BLaER1 (cell line): Measurements from ENCODE around the gene MTHFD1L.

Experiments
- H3K27ac ChIP-seq: shearing (Covaris generic); formaldehyde crosslinking; 2 replicates; pipeline ENCODE4 v1.8.1; 2022
- H3K27me3 ChIP-seq: shearing (Covaris generic); formaldehyde crosslinking; 2 replicates; pipeline ENCODE4 v1.8.1; 2022
- H3K36me3 ChIP-seq: shearing (Covaris generic); formaldehyde crosslinking; 2 replicates; pipeline ENCODE4 v1.8.1; 2022
- H3K4me1 ChIP-seq: shearing (Covaris generic); formaldehyde crosslinking; 2 replicates; pipeline ENCODE4 v1.8.1; 2022
- H3K4me2 ChIP-seq: shearing (Covaris generic); formaldehyde crosslinking; 2 replicates; pipeline ENCODE4 v1.8.1; 2022
- H3K4me3 ChIP-seq: shearing (Covaris generic); formaldehyde crosslinking; 2 replicates; pipeline ENCODE4 v1.8.1; 2022
- H3K9ac ChIP-seq: shearing (Covaris generic); formaldehyde crosslinking; 2 replicates; pipeline ENCODE4 v1.8.1; 2022
- H3K9me3 ChIP-seq: shearing (Covaris generic); formaldehyde crosslinking; 2 replicates; pipeline ENCODE4 v1.8.1; 2022
- H4K20me1 ChIP-seq: shearing (Covaris generic); formaldehyde crosslinking; 2 replicates; pipeline ENCODE4 v1.8.1; 2022
- Cebpa-rat ChIP-seq: shearing (Covaris generic); IDR thresholded peaks from 2 replicates; pipeline ENCODE4 v1.8.1; 2022

MTHFD1L gene

DNA sequence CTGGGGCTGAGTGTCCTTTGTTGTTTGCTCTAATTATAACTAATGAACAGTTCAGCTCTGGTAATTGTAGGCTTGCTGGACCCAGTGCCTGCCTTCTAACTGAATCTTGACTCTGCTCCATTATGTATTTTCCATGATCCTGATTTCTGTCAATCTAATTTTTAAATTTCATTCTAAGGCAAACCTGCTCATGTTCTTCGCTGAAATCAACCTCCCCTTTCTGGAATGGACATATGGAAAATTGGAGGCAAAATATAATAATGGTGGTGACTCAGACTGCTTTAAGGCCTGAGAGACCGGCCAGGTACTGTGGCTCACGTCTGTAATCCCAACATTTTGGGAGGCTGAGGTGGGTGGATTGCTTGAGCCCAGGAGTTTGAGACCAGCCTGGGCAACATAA lies 191.6 kb downstream of the MTHFD1L start:
- no peak overlapping the region for H3K4me3 ChIP-seq
- H3K27me3 ChIP-seq: no peaks in the 10 kb centered on the region
- no peak overlapping the region for H3K27ac ChIP-seq
- peaks cover 40% of the 10 kb centered on the region for H3K36me3 ChIP-seq
- no peak overlapping the region for H3K9ac ChIP-seq
- H3K4me2 ChIP-seq: 0 out of 2 replicates have a peak overlapping the region, but pooled peaks have one; percentile 1
- H3K9me3 ChIP-seq: no peaks in the 10 kb centered on the region
- no peak for TF ChIP-seq Cebpa-rat
- H3K4me1 ChIP-seq: peaks cover 38% of the 10 kb centered on the region
- H4K20me1 ChIP-seq: no peaks in the 10 kb centered on the region

DNA sequence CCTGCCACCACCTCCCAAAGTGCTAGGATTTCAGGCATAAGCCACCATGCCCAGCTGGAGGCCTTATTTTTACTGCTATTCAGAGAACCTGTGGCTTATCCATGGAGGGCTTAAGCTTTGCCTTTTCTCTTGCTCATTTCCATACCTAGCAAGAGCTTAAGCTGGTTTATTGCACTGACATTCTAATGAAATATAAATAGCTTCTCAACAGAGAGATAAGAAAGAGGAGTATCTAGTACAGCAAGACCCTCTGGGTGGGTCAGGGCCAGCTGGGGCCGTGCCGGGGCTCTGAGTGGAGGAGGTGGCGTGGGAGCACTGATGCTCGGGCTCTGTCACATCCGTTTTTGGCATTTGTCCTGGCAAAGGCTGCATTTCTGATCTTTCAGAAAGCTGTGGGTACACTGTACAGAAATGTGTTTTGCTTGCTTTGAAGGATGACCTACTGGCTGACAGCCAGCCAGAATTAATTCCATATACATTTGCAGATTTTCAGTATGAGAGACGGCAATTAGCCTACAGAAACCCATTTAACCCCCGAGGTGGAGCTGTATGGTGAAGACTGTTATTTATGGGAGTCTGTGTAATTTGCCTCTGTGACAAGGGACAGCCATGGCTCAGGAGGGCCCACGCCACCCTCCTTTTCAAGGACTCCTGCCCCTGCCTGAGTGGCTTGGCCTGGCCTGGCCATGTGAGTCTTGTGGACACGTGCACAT lies 192.7 kb downstream of the MTHFD1L start:
- peaks cover 38% of the 10 kb centered on the region for H3K4me1 ChIP-seq
- H3K9ac ChIP-seq: no peak overlapping the region
- no peaks in the 10 kb centered on the region for H3K27me3 ChIP-seq
- no peaks in the 10 kb centered on the region for H3K9me3 ChIP-seq
- H3K4me3 ChIP-seq: no peak overlapping the region
- no peak for TF ChIP-seq Cebpa-rat
- H3K4me2 ChIP-seq: peak overlapping the region; percentile 18
- H3K27ac ChIP-seq: no peak overlapping the region
- H3K36me3 ChIP-seq: peaks cover 36% of the 10 kb centered on the region
- H4K20me1 ChIP-seq: no peaks in the 10 kb centered on the region

DNA sequence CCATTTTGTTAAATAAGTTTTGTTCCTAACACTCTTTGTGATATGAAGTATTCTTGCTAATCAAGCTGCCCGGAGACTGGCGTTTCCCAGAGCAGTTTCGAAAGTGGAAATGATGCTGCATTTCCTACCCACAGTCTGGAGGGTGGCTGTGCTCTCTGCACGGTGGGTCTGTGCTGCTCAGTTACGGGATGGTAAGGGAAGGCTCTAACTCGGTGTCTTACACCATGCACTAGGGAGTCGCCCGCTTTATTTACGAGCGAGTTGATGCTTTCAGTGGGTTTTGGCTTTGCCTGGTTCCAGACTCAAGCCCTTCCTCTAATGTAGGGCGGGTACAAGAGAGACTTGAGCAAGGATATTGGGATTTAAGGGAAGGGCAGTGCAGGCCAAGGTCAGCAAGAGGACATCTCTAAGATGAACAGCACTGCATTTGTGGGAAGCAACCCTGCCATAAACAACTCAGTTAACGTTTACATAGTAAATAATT lies 194.2 kb downstream of the MTHFD1L start:
- peak overlapping the region; percentile 23; the same call in 1 of the 2 replicates for H3K27ac ChIP-seq
- no peaks in the 10 kb centered on the region for H3K27me3 ChIP-seq
- no peak overlapping the region for H3K4me3 ChIP-seq
- peaks cover 38% of the 10 kb centered on the region for H3K4me1 ChIP-seq
- H3K9ac ChIP-seq: 0 out of 2 replicates have a peak overlapping the region, but pooled peaks have one; percentile 14
- H3K36me3 ChIP-seq: peaks cover 36% of the 10 kb centered on the region
- TF ChIP-seq Cebpa-rat: no peak
- H3K4me2 ChIP-seq: peak overlapping the region; percentile 33
- no peaks in the 10 kb centered on the region for H3K9me3 ChIP-seq
- H4K20me1 ChIP-seq: no peaks in the 10 kb centered on the region

DNA sequence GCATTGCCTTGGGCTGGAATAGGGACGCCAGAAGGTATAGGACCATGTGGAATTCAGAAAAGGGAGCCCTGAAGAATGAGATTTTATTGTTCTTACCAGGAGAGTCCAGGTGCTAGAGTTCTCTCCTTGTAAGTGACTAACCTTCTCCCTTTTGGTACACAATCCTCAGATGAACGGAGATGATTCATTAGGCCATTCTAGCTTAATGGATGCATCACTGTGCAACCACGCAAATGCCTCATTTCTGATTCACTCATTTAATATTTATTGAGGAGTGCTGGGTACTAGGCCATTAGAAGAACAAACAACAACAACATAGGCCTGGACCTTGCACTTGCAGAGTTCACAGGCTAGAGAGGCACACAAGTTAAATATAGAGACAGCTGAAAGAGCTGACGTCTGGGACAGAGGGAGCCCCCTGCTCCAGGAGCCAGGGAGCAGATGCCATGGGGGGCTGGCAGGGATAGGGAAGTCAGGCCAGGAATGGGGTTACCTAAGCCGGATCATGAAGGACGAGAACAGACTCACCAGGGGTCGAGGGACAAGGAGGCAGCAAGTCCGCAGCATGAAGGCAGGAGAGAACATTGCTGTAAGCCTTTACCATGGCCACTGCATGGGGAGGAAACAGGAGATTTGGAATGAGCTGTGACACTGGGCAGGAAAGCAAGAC lies 194.7 kb downstream of the MTHFD1L start:
- peaks cover 42% of the 10 kb centered on the region for H3K36me3 ChIP-seq
- peak overlapping the region; percentile 33; the same call in 1 of the 2 replicates for H3K4me2 ChIP-seq
- peaks cover 38% of the 10 kb centered on the region for H3K4me1 ChIP-seq
- no peaks in the 10 kb centered on the region for H3K9me3 ChIP-seq
- H4K20me1 ChIP-seq: no peaks in the 10 kb centered on the region
- H3K27me3 ChIP-seq: no peaks in the 10 kb centered on the region
- H3K9ac ChIP-seq: 0 out of 2 replicates have a peak overlapping the region, but pooled peaks have one; percentile 14
- H3K27ac ChIP-seq: no peak overlapping the region
- no peak for TF ChIP-seq Cebpa-rat
- H3K4me3 ChIP-seq: no peak overlapping the region

DNA sequence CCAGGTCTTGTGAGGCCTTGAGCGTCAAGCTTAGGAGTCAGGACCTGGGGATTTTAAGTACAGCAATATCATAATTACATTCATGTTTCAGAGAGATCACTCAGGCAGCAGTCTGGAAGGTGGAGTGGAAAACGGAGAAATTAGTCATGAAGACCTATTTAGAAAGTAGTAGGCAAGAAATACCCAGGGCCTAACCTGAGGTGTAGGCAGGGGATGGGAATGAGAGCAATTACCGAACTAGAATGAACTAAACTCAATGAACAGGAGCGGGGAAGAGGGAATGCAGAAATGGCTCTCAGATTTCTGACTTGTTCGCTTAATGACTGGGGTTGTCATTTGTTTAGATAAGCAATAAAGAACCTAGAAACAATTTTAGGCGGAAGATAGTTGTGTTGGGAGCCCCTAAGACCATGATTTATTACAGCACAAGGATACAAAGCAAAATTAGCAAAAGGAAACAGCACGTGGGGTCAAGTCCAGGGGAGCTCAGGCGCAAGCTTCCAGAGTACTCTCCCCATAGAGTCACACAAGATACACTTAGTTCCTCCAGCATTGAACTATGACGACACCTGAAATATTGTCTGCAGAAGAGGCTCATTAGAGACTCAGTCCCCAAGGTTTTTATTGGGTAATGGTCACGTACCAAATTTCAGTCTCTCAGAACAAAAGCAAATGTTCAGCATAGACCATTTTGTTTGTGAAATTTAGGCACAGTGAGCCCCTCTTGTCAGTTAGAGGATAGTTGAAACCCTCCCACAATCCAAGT lies 195.4 kb downstream of the MTHFD1L start:
- Histone ChIP-seq H4K20me1 (no peaks in the 10 kb centered on the region), H3K27ac (no peak overlapping the region), H3K27me3 (no peaks in the 10 kb centered on the region), H3K4me1 (peaks cover 38% of the 10 kb centered on the region), H3K36me3 (peaks cover 49% of the 10 kb centered on the region), H3K4me2 (no peak overlapping the region), H3K9ac (no peak overlapping the region), H3K4me3 (no peak overlapping the region), H3K9me3 (no peaks in the 10 kb centered on the region)
- no peak for TF ChIP-seq Cebpa-rat

DNA sequence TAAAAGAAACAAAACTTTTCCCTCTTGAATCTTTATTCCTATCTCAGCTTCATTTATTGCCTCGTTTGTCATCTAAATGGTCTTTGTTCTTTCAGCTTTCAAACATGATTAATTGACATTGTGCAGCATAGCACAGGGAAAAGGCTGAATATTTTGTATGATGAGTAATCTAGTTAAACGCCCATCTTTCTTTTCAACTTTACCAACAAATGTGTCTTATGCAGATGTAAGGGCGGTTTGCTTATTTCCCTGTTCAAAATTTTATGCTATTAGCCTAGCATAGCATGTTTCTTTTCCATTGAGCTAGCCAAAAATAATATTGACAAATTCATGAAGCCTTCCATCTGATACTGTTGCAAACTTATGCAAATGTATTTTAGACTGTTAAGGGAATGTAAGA lies 197.8 kb downstream of the MTHFD1L start:
- H3K4me1 ChIP-seq: peaks cover 18% of the 10 kb centered on the region
- TF ChIP-seq Cebpa-rat: no peak
- H4K20me1 ChIP-seq: no peaks in the 10 kb centered on the region
- no peaks in the 10 kb centered on the region for H3K9me3 ChIP-seq
- no peaks in the 10 kb centered on the region for H3K27me3 ChIP-seq
- no peak overlapping the region for H3K4me3 ChIP-seq
- H3K9ac ChIP-seq: no peak overlapping the region
- H3K27ac ChIP-seq: no peak overlapping the region
- H3K36me3 ChIP-seq: peaks cover 55% of the 10 kb centered on the region
- H3K4me2 ChIP-seq: no peak overlapping the region

DNA sequence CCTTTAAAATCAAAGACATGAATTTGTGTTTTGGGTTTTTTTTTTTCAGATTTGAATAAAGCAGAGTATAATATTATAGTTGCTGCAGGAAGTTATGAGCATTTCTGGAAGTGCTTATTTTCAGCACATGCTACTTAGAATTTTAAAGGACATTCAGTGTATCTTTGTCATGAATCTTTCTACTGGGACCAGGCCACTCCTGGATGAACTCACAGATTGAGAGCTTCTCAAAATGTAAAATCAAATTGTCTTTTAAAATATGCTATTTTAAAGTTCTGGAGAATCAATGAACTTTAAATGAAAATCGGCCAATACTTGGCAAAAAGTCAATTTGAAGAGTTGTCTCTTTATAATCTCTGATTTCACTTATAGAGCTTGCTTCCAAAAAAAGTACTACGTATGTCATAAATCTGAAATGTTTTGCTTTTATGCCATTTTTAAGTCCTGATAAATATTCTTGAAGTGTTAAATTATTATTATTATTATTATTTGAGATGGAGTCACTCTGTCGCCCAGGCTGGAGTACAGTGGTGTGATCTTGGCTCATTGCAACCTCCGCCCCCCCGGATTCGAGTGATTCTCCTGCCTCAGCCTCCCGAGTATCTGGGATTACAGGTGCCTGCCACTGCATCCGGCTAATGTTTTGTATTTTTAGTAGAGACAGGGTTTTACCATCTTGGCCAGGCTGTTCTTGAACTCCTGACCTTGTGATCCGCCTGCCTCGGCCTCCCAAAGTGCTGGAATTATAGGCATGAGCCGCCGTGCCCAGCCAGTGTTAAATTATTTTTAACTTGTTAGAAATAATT lies 198.5 kb downstream of the MTHFD1L start:
- Histone ChIP-seq H4K20me1 (no peaks in the 10 kb centered on the region), H3K4me2 (no peak overlapping the region), H3K27ac (no peak overlapping the region)

DNA sequence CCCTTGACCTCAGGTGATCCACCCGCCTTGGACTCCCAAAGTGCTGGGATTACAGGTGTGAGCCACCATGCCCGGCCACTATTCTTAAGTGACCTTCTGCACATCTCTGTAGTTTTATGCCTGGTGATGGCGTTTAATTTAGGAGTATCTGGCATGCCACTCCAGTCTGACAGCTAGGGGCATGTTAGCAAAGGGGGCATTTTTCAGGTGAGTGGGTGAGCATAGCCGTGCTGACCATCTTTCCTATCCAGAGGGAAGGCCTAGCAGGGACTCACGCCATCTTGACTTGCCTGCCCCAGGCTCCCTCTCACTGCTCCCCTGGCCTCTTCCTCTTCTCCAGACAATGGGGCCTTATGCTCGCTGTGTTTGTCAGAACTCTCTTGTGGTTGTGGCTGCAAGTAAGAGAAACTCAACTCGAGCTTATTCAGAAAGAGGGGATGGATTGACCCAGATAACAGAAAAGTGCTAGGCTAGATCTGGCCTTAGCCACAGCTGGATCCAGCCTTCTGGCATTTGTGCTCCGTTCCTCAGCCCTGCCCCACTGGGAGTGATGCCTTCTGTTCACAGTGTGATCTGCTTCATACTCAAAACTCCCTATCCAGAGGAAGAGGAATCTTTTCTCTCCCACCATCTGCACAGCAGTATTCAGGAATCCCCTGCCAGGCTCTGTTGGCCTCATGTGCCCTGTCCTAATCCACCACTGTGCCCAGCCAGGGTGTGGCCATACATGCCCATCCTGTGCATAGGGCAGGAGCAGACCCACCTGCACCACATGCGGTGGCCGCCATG lies 199.7 kb downstream of the MTHFD1L start:
- Histone ChIP-seq H3K27ac (no peak overlapping the region), H3K9ac (no peak overlapping the region), H3K4me1 (no peaks in the 10 kb centered on the region; the same call in 1 of the 2 replicates), H3K36me3 (peaks cover 66% of the 10 kb centered on the region), H3K4me2 (no peak overlapping the region), H3K4me3 (no peak overlapping the region), H3K9me3 (peaks cover 9% of the 10 kb centered on the region; the same call in 1 of the 2 replicates), H3K27me3 (no peaks in the 10 kb centered on the region), H4K20me1 (no peaks in the 10 kb centered on the region)
- no peak for TF ChIP-seq Cebpa-rat

More for the DNA sequence above, 198.5 kb downstream of the MTHFD1L start:
- H3K36me3 ChIP-seq: peaks cover 59% of the 10 kb centered on the region
- no peak overlapping the region for H3K9ac ChIP-seq
- H3K27me3 ChIP-seq: no peaks in the 10 kb centered on the region
- no peak for TF ChIP-seq Cebpa-rat
- no peaks in the 10 kb centered on the region for H3K9me3 ChIP-seq
- no peak overlapping the region for H3K4me3 ChIP-seq
- H3K4me1 ChIP-seq: peaks cover 11% of the 10 kb centered on the region
